Keratinocyte (primary cell): ENCODE results near the gene BICD2. TPM values are rescaled to one million over a fixed set of nuclear protein-coding genes. Genes with fewer than 3 reads are reported as not detected.

Experiments used
- DNase-seq: peaks from one replicate; pipeline ENCODE4 v3.0.0-alpha.2; 2011; ENCODE audit warnings: low read depth, missing footprints, low spot score
- FAIRE-seq: peaks from 2 replicates; lab custom pipeline; 2011; peaks lifted over from hg19 to GRCh38; lab: Jason Lieb, UNC
- H2AFZ ChIP-seq: 2 replicates; pipeline ENCODE4 v1.6.0; 2012; ENCODE audit warnings: low read length, control low read depth, inconsistent platforms; ENCODE audit not compliant: control insufficient read depth
- H3K27ac ChIP-seq: 2 replicates; pipeline ENCODE4 v1.5.1; 2011; ENCODE audit warnings: low read length; ENCODE audit not compliant: control insufficient read depth, insufficient read depth
- H3K27me3 ChIP-seq: 3 replicates; pipeline ENCODE4 v1.6.0; 2011; ENCODE audit warnings: low read length; ENCODE audit not compliant: control insufficient read depth, insufficient read depth; ENCODE audit errors: extremely low read depth
- H3K36me3 ChIP-seq, 2 experiments: 2 replicates in 1 of 2; 3 replicates in 1 of 2; pipeline ENCODE4 v1.5.1; 2011; ENCODE audit warnings: low read length in 2 of 2, mild to moderate bottlenecking in 1 of 2; ENCODE audit not compliant: control insufficient read depth in 2 of 2, insufficient read depth in 2 of 2; ENCODE audit errors: extremely low read depth in 1 of 2
- H3K4me1 ChIP-seq: 3 replicates; pipeline ENCODE4 v1.5.1; 2011; ENCODE audit warnings: low read length; ENCODE audit not compliant: control insufficient read depth, insufficient read depth; ENCODE audit errors: extremely low read depth
- H3K4me2 ChIP-seq: 3 replicates; pipeline ENCODE4 v1.6.0; 2011; ENCODE audit warnings: low read depth, low read length; ENCODE audit not compliant: control insufficient read depth, insufficient read depth; ENCODE audit errors: extremely low read depth
- H3K4me3 ChIP-seq, 3 experiments: fragments of 200-600 bp in 1 of 3; sonication (generic) in 1 of 3; 2 replicates in 2 of 3; 3 replicates in 1 of 3; pipeline ENCODE4 v1.5.1; 2011 to 2016; ENCODE audit warnings: low read length in 3 of 3, mild to moderate bottlenecking in 3 of 3, control low read depth in 2 of 3, inconsistent platforms in 1 of 3, low read depth in 1 of 3, mixed read lengths in 1 of 3, mixed run types in 1 of 3, moderate library complexity in 1 of 3; ENCODE audit not compliant: control insufficient read depth in 2 of 3, insufficient read depth in 2 of 3; ENCODE audit errors: extremely low read depth in 1 of 3
- H3K79me2 ChIP-seq: 2 replicates; pipeline ENCODE4 v1.6.0; 2012; ENCODE audit warnings: low read length; ENCODE audit not compliant: control insufficient read depth, insufficient read depth
- H3K9ac ChIP-seq: 3 replicates; pipeline ENCODE4 v1.6.0; 2011; ENCODE audit warnings: low read length; ENCODE audit not compliant: control insufficient read depth, insufficient read depth; ENCODE audit errors: extremely low read depth
- H3K9me1 ChIP-seq: 3 replicates; pipeline ENCODE4 v1.6.0; 2011; ENCODE audit warnings: low read length; ENCODE audit not compliant: control insufficient read depth, insufficient read depth; ENCODE audit errors: extremely low read depth
- H3K9me3 ChIP-seq: 2 replicates; pipeline ENCODE4 v1.5.1; 2012; ENCODE audit warnings: low read depth, low read length; ENCODE audit not compliant: control insufficient read depth
- H4K20me1 ChIP-seq: 3 replicates; pipeline ENCODE4 v1.6.0; 2011; ENCODE audit warnings: low read length; ENCODE audit not compliant: control insufficient read depth, insufficient read depth; ENCODE audit errors: extremely low read depth
- CTCF ChIP-seq, 3 experiments: IDR thresholded peaks in 1 of 3; conservative IDR thresholded peaks in 1 of 3; optimal IDR thresholded peaks in 1 of 3; 2 replicates in 2 of 3; 3 replicates in 1 of 3; pipeline versions ENCODE3 to v1.5.1; 2011; ENCODE audit warnings: low read length in 3 of 3, mild to moderate bottlenecking in 3 of 3, moderate library complexity in 2 of 3, control low read depth in 1 of 3, inconsistent platforms in 1 of 3; ENCODE audit not compliant: insufficient read depth in 2 of 3; ENCODE audit errors: extremely low read depth in 1 of 3
- EZH2 ChIP-seq: IDR thresholded peaks from one replicate; pipeline ENCODE4 v1.6.1; 2012; ENCODE audit warnings: inconsistent platforms, mild to moderate bottlenecking, low read length, moderate library complexity
- dilution Hi-C: fragments of 300-500 bp; cut with MboI; formaldehyde crosslinking; loops from one replicate; pipeline ENCODE4 v1.7.0; 2020; ENCODE audit warnings: low sequenced_read_pairs; ENCODE audit not compliant: extremely low pct_ligation_motif_present
- polyA plus RNA-seq, 5 experiments: library from polyadenylated mRNA; depleted of rRNA in 3 of 5; stranded (reverse) in 3 of 5; stranded (forward) in 1 of 5; unstranded in 1 of 5; fragments of >200 nt; gene quantifications; 1 replicate in 1 of 5; 2 replicates in 3 of 5; 3 replicates in 1 of 5; pipeline versions ENCODE4 v1.2.1 to v1.2.3, GENCODE V29; 2011 to 2012; ENCODE audit warnings: missing spikeins in 2 of 5, low read depth in 1 of 5, low replicate concordance in 1 of 5

Gene BICD2
- polyA plus RNA-seq, 1 donor (not counting 4 experiments of a cell fraction or from before 2014, with no cell fraction given), result 41.9 TPM

- peak overlapping the region; percentile 87 for H3K27ac ChIP-seq
- H2AFZ ChIP-seq, result no peak overlapping the region
- no peak overlapping the region for H3K4me3 ChIP-seq
- peak overlapping the region; percentile 45 for H3K9ac ChIP-seq
- H3K9me3 ChIP-seq, result no peaks in the 10 kb centered on the region
- TF ChIP-seq EZH2, result no peak
- no peak for TF ChIP-seq CTCF (optimal IDR thresholded peaks at IDR 0.05 in 1 of 3, IDR thresholded peaks at IDR 0.05 in 1 of 3, conservative IDR thresholded peaks at IDR 0.05 in 1 of 3; ENCODE audit: extremely low read depth in 1 of 3, insufficient read depth in 2 of 3, low read length in 3 of 3)
- peaks cover 2% of the 10 kb centered on the region for H4K20me1 ChIP-seq
- FAIRE-seq, result peak; percentile 17
- peaks cover 44% of the 10 kb centered on the region for H3K79me2 ChIP-seq
- dilution Hi-C loops, result no loop called here
- H3K9me1 ChIP-seq, result peaks cover 2% of the 10 kb centered on the region
- peak overlapping the region; percentile 13 for H3K4me2 ChIP-seq
- H3K36me3 ChIP-seq, result peaks cover 62 to 66% of the 10 kb centered on the region in 2 experiments
- no peaks in the 10 kb centered on the region for H3K27me3 ChIP-seq
- H3K4me1 ChIP-seq, result peaks cover 46% of the 10 kb centered on the region
- no peak for DNase-seq
Observed at GRCh38 chr9:92717201-92718085, 47.2 kb downstream of the BICD2 start.

- Histone ChIP-seq H3K27me3 (no peaks in the 10 kb centered on the region), H3K9me3 (no peaks in the 10 kb centered on the region), H3K9me1 (peaks cover 2% of the 10 kb centered on the region), H3K4me3 (peak overlapping the region in 1 of 3 experiments; percentile 28), H3K79me2 (peaks cover 39% of the 10 kb centered on the region), H3K9ac (peak overlapping the region; percentile 66), H3K4me1 (peaks cover 37% of the 10 kb centered on the region), H3K27ac (peak overlapping the region; percentile 87), H3K4me2 (peak overlapping the region; percentile 41), H2AFZ (no peak overlapping the region), H3K36me3 (peaks cover 57 to 63% of the 10 kb centered on the region in 2 experiments), H4K20me1 (peaks cover 2% of the 10 kb centered on the region)
- DNase-seq, result no peak
- peak; percentile 79 for FAIRE-seq
- TF ChIP-seq EZH2 (no peak), CTCF (optimal IDR thresholded peaks at IDR 0.05 in 1 of 3, IDR thresholded peaks at IDR 0.05 in 1 of 3, conservative IDR thresholded peaks at IDR 0.05 in 1 of 3; ENCODE audit: extremely low read depth in 1 of 3, insufficient read depth in 2 of 3, low read length in 3 of 3) (peak in 2 of 3 experiments; percentile 91 to 99)
- dilution Hi-C loops, result no loop called here
Observed at GRCh38 chr9:92716557-92716956, 48.1 kb downstream of the BICD2 start.
